Neural cell (in vitro differentiated cells): ENCODE results near the gene MBNL2. TPM values are rescaled to one million over a fixed set of nuclear protein-coding genes. Genes with fewer than 3 reads are reported as not detected.

ENCODE experiments used
- H2AFZ ChIP-seq: fragments of 200-600, 300-800 bp; sonication (generic), shearing (Covaris generic); 2 replicates; pipeline ENCODE4 v1.6.0; 2014; ENCODE audit warnings: low read depth, mild to moderate bottlenecking, antibody characterized with exemption, low read length, moderate library complexity
- H3F3A ChIP-seq: fragments of 200-600 bp; shearing (Covaris generic); 2 replicates; pipeline ENCODE4 v1.6.1; 2016; ENCODE audit warnings: mild to moderate bottlenecking, moderate library complexity, mixed read lengths, antibody characterized with exemption, low read length; ENCODE audit not compliant: insufficient read depth, poor library complexity, severe bottlenecking
- H3K27ac ChIP-seq: fragments of 200-600, 300-800 bp; sonication (generic), shearing (Covaris generic); 2 replicates; pipeline ENCODE4 v1.5.1; 2014; ENCODE audit warnings: mild to moderate bottlenecking, low read length, moderate library complexity
- H3K27me3 ChIP-seq: fragments of 300-800, 200-600 bp; sonication (generic), shearing (Covaris generic); 2 replicates; pipeline ENCODE4 v1.6.0; 2014; ENCODE audit warnings: mild to moderate bottlenecking, low read depth, low read length, moderate library complexity; ENCODE audit not compliant: insufficient read depth
- H3K36me3 ChIP-seq: fragments of 300-800, 200-600 bp; sonication (generic), shearing (Covaris generic); 2 replicates; pipeline ENCODE4 v1.5.1; 2014; ENCODE audit warnings: mild to moderate bottlenecking, antibody characterized with exemption, low read length, moderate library complexity; ENCODE audit not compliant: insufficient read depth
- H3K4me2 ChIP-seq: fragments of 300-800, 200-600 bp; sonication (generic), shearing (Covaris generic); 2 replicates; pipeline ENCODE4 v1.6.0; 2014; ENCODE audit warnings: mild to moderate bottlenecking, low read length
- H3K4me3 ChIP-seq: fragments of 300-800, 200-600 bp; sonication (generic), shearing (Covaris generic); 2 replicates; pipeline ENCODE4 v1.5.1; 2014; ENCODE audit warnings: mild to moderate bottlenecking, low read length, moderate library complexity
- H3K79me2 ChIP-seq: fragments of 200-600 bp; shearing (Covaris generic); replicated peaks from 2 replicates; pipeline ENCODE4 v1.6.0; 2014; ENCODE audit warnings: mild to moderate bottlenecking, low read length, moderate library complexity; ENCODE audit not compliant: insufficient read depth
- H3K9ac ChIP-seq: fragments of 300-800, 200-600 bp; sonication (generic), shearing (Covaris generic); 2 replicates; pipeline ENCODE4 v1.6.1; 2016; ENCODE audit warnings: mild to moderate bottlenecking, low read length, mixed read lengths
- H3K9me2 ChIP-seq: fragments of 200-600 bp; shearing (Covaris generic); 2 replicates; pipeline ENCODE4 v1.6.1; 2016; ENCODE audit warnings: mild to moderate bottlenecking, low read length, mixed read lengths; ENCODE audit not compliant: insufficient read depth
- H3K9me3 ChIP-seq: fragments of 200-600, 300-800 bp; sonication (generic), shearing (Covaris generic); 2 replicates; pipeline ENCODE4 v1.6.1; 2016; ENCODE audit warnings: mild to moderate bottlenecking, mixed run types, low read length, moderate library complexity, mixed read lengths
- H4K20me1 ChIP-seq: fragments of 200-600 bp; shearing (Covaris generic); 2 replicates; pipeline ENCODE4 v1.6.1; 2016; ENCODE audit warnings: mild to moderate bottlenecking, mixed run types; ENCODE audit not compliant: insufficient read depth
- CTCF ChIP-seq: fragments of 450-650 bp; IDR thresholded peaks from 2 replicates; pipeline ENCODE4 v1.5.1; 2014; ENCODE audit warnings: antibody characterized with exemption, mild to moderate bottlenecking, moderate library complexity; ENCODE audit not compliant: poor library complexity, severe bottlenecking
- EP300 ChIP-seq: fragments of 450-650 bp; conservative IDR thresholded peaks from 2 replicates; pipeline ENCODE4 v1.6.1; 2014; ENCODE audit warnings: antibody characterized with exemption, mild to moderate bottlenecking, moderate library complexity; ENCODE audit not compliant: poor library complexity, severe bottlenecking
- EZH2 ChIP-seq: fragments of 200-600, 300-800 bp; shearing (Covaris generic), sonication (generic); IDR thresholded peaks from 2 replicates; pipeline ENCODE4 v1.6.1; 2014; ENCODE audit warnings: antibody characterized with exemption, low read length, borderline replicate concordance, mild to moderate bottlenecking; ENCODE audit not compliant: insufficient read depth, poor library complexity, severe bottlenecking
- MXI1 ChIP-seq: fragments of 450-650 bp; conservative IDR thresholded peaks from 2 replicates; pipeline ENCODE4 v1.6.1; 2014; ENCODE audit warnings: antibody characterized with exemption, mild to moderate bottlenecking; ENCODE audit not compliant: poor library complexity, severe bottlenecking
- POLR2AphosphoS5 ChIP-seq: IDR thresholded peaks from 2 replicates; pipeline ENCODE4 v1.6.1; 2012
- RAD21 ChIP-seq: fragments of 450-650 bp; conservative IDR thresholded peaks from 2 replicates; pipeline ENCODE4 v1.6.1; 2014; ENCODE audit warnings: antibody characterized with exemption, mild to moderate bottlenecking, moderate library complexity
- REST ChIP-seq: IDR thresholded peaks from 2 replicates; pipeline ENCODE4 v1.6.1; 2012; ENCODE audit warnings: borderline replicate concordance
- SMC3 ChIP-seq: fragments of 450-650 bp; conservative IDR thresholded peaks from 2 replicates; pipeline ENCODE4 v1.6.1; 2014; ENCODE audit warnings: antibody characterized with exemption, mild to moderate bottlenecking, moderate library complexity; ENCODE audit not compliant: poor library complexity
- TAF1 ChIP-seq: IDR thresholded peaks from 2 replicates; pipeline ENCODE4 v1.6.1; 2012; ENCODE audit warnings: low read depth
- polyA plus RNA-seq: library from polyadenylated mRNA; depleted of rRNA; stranded (reverse); fragments of >200 nt; gene quantifications from 2 replicates; pipeline ENCODE4 v1.2.3, GENCODE V29; 2014

MBNL2 gene
- polyA plus RNA-seq, 1 donor from 2014 or later = 4.3 TPM

- H3F3A ChIP-seq = no peaks in the 10 kb centered on the region
- no peaks in the 10 kb centered on the region for H3K27me3 ChIP-seq
- no peaks in the 10 kb centered on the region for H4K20me1 ChIP-seq
- H2AFZ ChIP-seq = no peak overlapping the region
- no peak overlapping the region for H3K27ac ChIP-seq
- H3K9me2 ChIP-seq = no peaks in the 10 kb centered on the region
- no peaks in the 10 kb centered on the region for H3K79me2 ChIP-seq
- no peak overlapping the region for H3K4me3 ChIP-seq
- H3K9me3 ChIP-seq = no peaks in the 10 kb centered on the region
- no peaks in the 10 kb centered on the region for H3K36me3 ChIP-seq
- H3K9ac ChIP-seq = no peak overlapping the region
- no peak overlapping the region for H3K4me2 ChIP-seq
- no peak for TF ChIP-seq MXI1
- TF ChIP-seq RAD21 = no peak
- TF ChIP-seq POLR2AphosphoS5 = no peak
- no peak for TF ChIP-seq REST
- no peak for TF ChIP-seq EZH2
- TF ChIP-seq TAF1 = no peak
- no peak for TF ChIP-seq CTCF
- TF ChIP-seq SMC3 = no peak
- no peak for TF ChIP-seq EP300
Measured at GRCh38 chr13:97307882-97308624, 85.9 kb downstream of the MBNL2 start.

GRCh38 chr13:97308735-97309429 lies 86.7 kb downstream of the MBNL2 start:
- Histone ChIP-seq H3K4me3 (no peak overlapping the region), H3K9me3 (no peaks in the 10 kb centered on the region), H3K36me3 (no peaks in the 10 kb centered on the region), H3K79me2 (no peaks in the 10 kb centered on the region), H4K20me1 (no peaks in the 10 kb centered on the region), H3K27ac (no peak overlapping the region), H3K27me3 (no peaks in the 10 kb centered on the region), H2AFZ (no peak overlapping the region), H3K9me2 (no peaks in the 10 kb centered on the region), H3K4me2 (no peak overlapping the region), H3F3A (no peaks in the 10 kb centered on the region), H3K9ac (no peak overlapping the region)
- TF ChIP-seq POLR2AphosphoS5 (no peak), EZH2 (no peak), RAD21 (no peak), EP300 (no peak), MXI1 (no peak), TAF1 (no peak), SMC3 (no peak), CTCF (no peak), REST (no peak)
